Lung (tissue), 12 donors: ENCODE data around the gene KCNAB3. TPM values are rescaled to one million over a fixed set of nuclear protein-coding genes. Genes with fewer than 3 reads are reported as not detected.

Experiments used
- ATAC-seq: fragments of 200-7000 bp; cut with Tn5 transposase; one replicate; pipeline ENCODE4 v1.9.1; 2020; ENCODE audit warnings: moderate number of reproducible peaks; ENCODE audit not compliant: insufficient read depth, low FRiP score
- DNase-seq, 3 donors: peaks; one replicate each; pipeline ENCODE4 v3.0.0-alpha.2; 2013 to 2017
- H3K27ac ChIP-seq, 2 donors: one replicate each; pipeline ENCODE4 v1.5.1; 2013; ENCODE audit warnings: mild to moderate bottlenecking in 2 of 2, moderate library complexity in 2 of 2, control low read depth in 1 of 2, inconsistent platforms in 1 of 2, low read depth in 1 of 2, low read length in 1 of 2
- H3K27me3 ChIP-seq, 3 donors: one replicate each; pipeline ENCODE4 v1.5.1; 2013; ENCODE audit warnings: low read length in 2 of 3; ENCODE audit not compliant: control insufficient read depth in 3 of 3, insufficient read depth in 3 of 3
- H3K36me3 ChIP-seq, 4 donors: one replicate each; pipeline ENCODE4 v1.5.1; 2013; ENCODE audit warnings: low read length in 4 of 4, mild to moderate bottlenecking in 1 of 4, moderate library complexity in 1 of 4; ENCODE audit not compliant: control insufficient read depth in 4 of 4, insufficient read depth in 4 of 4
- H3K4me1 ChIP-seq, 5 donors: one replicate each; pipeline ENCODE4 v1.5.1; 2013; ENCODE audit warnings: low read length in 5 of 5, mild to moderate bottlenecking in 2 of 5, moderate library complexity in 1 of 5; ENCODE audit not compliant: control insufficient read depth in 5 of 5, insufficient read depth in 5 of 5
- H3K4me3 ChIP-seq: one replicate; pipeline ENCODE4 v1.5.1; 2013; ENCODE audit warnings: mild to moderate bottlenecking, control low read depth, moderate library complexity
- H3K9ac ChIP-seq, 2 donors: one replicate each; pipeline ENCODE4 v1.5.1; 2013; ENCODE audit warnings: low read length in 2 of 2, control low read depth in 1 of 2; ENCODE audit not compliant: insufficient read depth in 1 of 2
- H3K9me3 ChIP-seq, 4 donors: one replicate each; pipeline ENCODE4 v1.5.1; 2013; ENCODE audit warnings: low read length in 3 of 4, mild to moderate bottlenecking in 1 of 4, moderate library complexity in 1 of 4; ENCODE audit not compliant: control insufficient read depth in 4 of 4, insufficient read depth in 3 of 4
- WGBS, 2 donors: extraction: QIAGEN DNeasy Blood & Tissue Kit; methylation state at CpG; one replicate each; pipeline ENCODE4 v1.1.7; 2013; 5-methylcytosine and 5-hydroxymethylcytosine counted together
- polyA plus RNA-seq, 2 donors: library from polyadenylated mRNA; stranded (reverse); fragments of 200-250 nt; gene quantifications; one replicate each; pipeline ENCODE4 v1.2.1, GENCODE V29; 2013
- total RNA-seq, 2 donors: library from RNA; depleted of rRNA in 1 of 2; stranded (reverse); fragments of >200 nt in 1 of 2; gene quantifications; one replicate each; pipeline ENCODE4 v1.2.1, GENCODE V29; 2014 to 2021
- TF ChIP-seq, protein P1 (sequence below): IDR thresholded peaks from 2 replicates; pipeline ENCODE4 v1.5.1; 2012; ENCODE audit warnings: mild to moderate bottlenecking; ENCODE audit errors: control extremely low read depth, extremely low read depth
- donor health status: control.
- donor health status: control.
- donor health status: Bipolar disorder and iron deficiency.
- donor health status: healthy.
- donor health status: DM: yes; HTN: yes; CAD: no.

Gene KCNAB3
- total and polyA plus RNA-seq, 4 donors, result 1.3 to 5.8 (median 3.3) TPM

DNA sequence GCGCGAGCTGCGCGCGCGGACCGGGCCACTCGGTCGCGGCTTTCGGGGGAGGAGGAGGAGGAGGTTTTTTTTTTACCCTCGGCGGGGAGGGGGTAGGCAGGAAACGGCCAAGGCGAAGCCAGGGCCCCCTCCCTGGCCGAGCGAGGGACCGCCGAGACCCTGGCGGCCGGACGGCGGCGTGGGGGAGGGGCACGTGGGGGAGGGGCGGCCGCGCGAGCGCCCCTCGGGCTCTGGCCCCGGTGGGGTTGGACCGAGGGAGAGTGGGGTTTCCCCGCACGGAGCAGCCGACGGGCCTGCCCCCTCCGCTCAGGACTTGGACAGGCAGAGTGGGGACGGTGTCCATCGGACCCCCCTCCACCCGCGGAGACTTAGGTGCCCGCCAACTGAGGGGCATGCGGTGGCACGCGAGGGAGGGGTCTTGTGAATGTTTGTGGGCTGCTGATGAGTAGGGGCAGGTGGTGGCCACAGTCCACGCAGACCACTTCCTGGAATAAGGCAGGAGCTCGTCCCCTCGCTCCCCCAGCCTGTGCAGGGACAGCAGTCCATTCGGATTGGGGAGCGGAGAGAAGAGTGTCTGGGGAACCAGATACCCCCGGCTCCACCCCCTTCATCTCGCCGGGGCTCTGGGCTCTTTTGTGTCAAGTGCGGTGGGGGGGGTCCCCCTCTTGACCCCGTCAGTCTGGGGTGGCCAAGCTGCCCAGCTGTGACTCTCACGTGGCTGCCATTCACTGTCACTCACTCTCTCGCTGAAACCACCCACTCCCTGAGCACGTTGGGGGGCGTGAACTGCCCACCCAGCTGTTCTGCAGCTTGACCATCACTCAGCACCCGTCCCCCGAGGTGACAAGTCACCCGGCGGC lies 44.1 kb downstream of the KCNAB3 start:
- ATAC-seq (no peak), DNase-seq (peak; percentile 86 to 90 (median 87))

DNA sequence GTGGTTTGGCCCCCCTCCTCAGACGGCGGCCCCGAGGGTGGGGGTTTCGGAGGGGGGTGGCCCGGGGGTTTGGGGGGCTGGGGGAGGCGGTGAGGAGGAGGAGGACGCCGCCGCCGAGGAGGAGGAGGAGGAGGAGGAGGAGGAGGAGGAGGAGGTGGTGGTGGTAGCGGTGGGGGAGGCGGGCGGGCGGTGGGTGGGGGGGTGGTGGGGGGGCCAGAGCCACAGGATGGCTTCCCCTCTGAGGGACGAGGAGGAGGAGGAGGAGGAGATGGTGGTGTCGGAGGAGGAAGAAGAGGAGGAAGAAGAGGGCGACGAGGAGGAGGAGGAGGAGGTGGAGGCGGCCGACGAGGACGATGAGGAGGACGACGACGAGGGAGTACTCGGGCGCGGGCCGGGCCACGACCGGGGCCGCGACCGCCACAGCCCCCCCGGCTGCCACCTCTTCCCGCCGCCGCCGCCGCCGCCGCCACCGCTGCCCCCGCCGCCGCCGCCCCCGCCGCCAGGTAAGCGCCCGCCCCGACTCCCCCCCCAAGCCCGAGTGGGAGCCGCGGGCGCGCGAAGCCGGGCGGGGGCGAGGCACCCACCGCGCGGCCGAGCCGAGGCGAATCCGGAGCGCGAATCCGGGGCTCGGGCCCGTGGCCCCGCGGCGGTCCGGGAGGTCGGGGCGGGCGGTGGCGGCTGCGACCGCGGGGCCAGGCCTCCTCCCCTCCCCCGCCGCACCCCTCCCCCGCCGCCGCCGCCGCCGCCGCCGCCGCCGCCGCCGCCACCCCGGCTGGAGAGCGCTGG lies 44.9 kb downstream of the KCNAB3 start:
- peaks cover 0 to 14% (median 6%) of the 10 kb centered on the region in 4 donors for H3K36me3 ChIP-seq
- WGBS, 2 donors, result 0 to 2% methylated on average over 6 to 78 of the region's 100 CpGs
- H3K4me1 ChIP-seq, result peaks cover 15 to 61% (median 23%) of the 10 kb centered on the region in 5 donors
- no peak for ATAC-seq
- peak overlapping the region; percentile 59 to 91 for H3K27ac ChIP-seq
- H3K9me3 ChIP-seq, result no peaks in the 10 kb centered on the region
- TF ChIP-seq, protein P1, sequence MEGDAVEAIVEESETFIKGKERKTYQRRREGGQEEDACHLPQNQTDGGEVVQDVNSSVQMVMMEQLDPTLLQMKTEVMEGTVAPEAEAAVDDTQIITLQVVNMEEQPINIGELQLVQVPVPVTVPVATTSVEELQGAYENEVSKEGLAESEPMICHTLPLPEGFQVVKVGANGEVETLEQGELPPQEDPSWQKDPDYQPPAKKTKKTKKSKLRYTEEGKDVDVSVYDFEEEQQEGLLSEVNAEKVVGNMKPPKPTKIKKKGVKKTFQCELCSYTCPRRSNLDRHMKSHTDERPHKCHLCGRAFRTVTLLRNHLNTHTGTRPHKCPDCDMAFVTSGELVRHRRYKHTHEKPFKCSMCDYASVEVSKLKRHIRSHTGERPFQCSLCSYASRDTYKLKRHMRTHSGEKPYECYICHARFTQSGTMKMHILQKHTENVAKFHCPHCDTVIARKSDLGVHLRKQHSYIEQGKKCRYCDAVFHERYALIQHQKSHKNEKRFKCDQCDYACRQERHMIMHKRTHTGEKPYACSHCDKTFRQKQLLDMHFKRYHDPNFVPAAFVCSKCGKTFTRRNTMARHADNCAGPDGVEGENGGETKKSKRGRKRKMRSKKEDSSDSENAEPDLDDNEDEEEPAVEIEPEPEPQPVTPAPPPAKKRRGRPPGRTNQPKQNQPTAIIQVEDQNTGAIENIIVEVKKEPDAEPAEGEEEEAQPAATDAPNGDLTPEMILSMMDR, result no peak
- peak overlapping the region in 1 of 2 donors; percentile 47 for H3K9ac ChIP-seq
- DNase-seq, result peak; percentile 16 to 53 (median 29)
- peak overlapping the region; percentile 63 for H3K4me3 ChIP-seq
- H3K27me3 ChIP-seq, result no peaks in the 10 kb centered on the region

More for the DNA sequence above, 44.1 kb downstream of the KCNAB3 start:
- Histone ChIP-seq H3K27me3 (no peaks in the 10 kb centered on the region), H3K4me3 (peak overlapping the region; percentile 46), H3K27ac (peak overlapping the region; percentile 59 to 86), H3K36me3 (peaks cover 0 to 11% (median 8%) of the 10 kb centered on the region in 4 donors), H3K4me1 (peaks cover 15 to 69% (median 28%) of the 10 kb centered on the region in 5 donors), H3K9ac (peak overlapping the region; percentile 28 to 81), H3K9me3 (no peaks in the 10 kb centered on the region)
- 1% methylated on average over 36 to 64 of the region's 64 CpGs for WGBS, 2 donors
- TF ChIP-seq, protein P1, result no peak

DNA sequence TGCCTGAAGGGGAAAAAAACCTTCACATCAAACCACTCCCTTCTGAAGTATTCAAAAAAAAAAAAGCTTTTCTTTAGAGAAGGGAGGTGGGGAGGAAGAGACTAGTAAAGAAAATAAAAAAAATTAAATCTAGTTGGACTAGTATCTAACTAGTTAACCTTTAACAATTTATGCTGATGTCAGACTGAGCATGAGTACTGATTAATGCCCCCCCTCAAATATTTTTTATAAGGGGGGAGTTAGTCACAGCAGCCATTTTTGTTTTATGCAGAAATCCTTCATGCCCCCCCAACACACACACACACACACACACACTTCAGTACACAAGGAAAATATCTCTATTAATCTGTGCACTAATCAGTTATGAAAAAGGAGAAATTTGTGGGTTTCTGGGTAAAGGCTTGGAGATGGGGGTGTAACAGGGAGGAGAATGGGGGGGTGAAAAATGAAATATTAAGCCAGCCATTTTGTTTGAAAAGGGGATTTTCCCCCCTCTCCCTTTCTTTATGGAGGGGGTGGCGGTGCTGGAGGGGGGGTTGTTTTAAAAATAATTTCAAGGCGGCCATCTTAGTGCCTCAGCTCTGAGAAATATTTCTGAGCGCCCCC lies 45.8 kb downstream of the KCNAB3 start:
- 0 to 13% methylated on average over 3 of the region's 3 CpGs for WGBS, 2 donors
- H3K4me3 ChIP-seq, result no peak overlapping the region
- H3K27ac ChIP-seq, result no peak overlapping the region
- TF ChIP-seq, protein P1, result no peak
- ATAC-seq, result no peak
- peak; percentile 65 to 82 (median 78) for DNase-seq
- no peaks in the 10 kb centered on the region for H3K27me3 ChIP-seq
- H3K9me3 ChIP-seq, result no peaks in the 10 kb centered on the region
- peaks cover 0 to 17% (median 8%) of the 10 kb centered on the region in 4 donors for H3K36me3 ChIP-seq
- H3K4me1 ChIP-seq, result peaks cover 9 to 52% (median 14%) of the 10 kb centered on the region in 5 donors
- H3K9ac ChIP-seq, result peak overlapping the region; percentile 8 to 74
